ENCODE measurements around the gene TPM2. TPM values are rescaled to one million over a fixed set of nuclear protein-coding genes. Genes with fewer than 3 reads are reported as not detected.

TPM2 gene
- total and polyA plus RNA-seq, 10 of the 15 experiments (the other 5 are each of a cell fraction or from before 2014, with no cell fraction given) = 0.11 to 9.3 (median 1.1) TPM

- BruUV-seq (replicated peaks) = no TSS peak
- Histone ChIP-seq H3K4me1 (ENCODE audit: control insufficient read depth, insufficient read depth, low read length) (peaks cover 14% of the 10 kb centered on the region), H3K4me3 (no peak overlapping the region), H3K27me3 (replicated peaks in 1 of 2; ENCODE audit: control insufficient read depth in 2 of 2, insufficient read depth in 2 of 2, low read length in 1 of 2) (no peaks in the 10 kb centered on the region), H3K9me3 (replicated peaks; ENCODE audit: control insufficient read depth, insufficient read depth, low read length) (no peaks in the 10 kb centered on the region), H3K79me2 (ENCODE audit: control insufficient read depth, insufficient read depth, low read length) (no peaks in the 10 kb centered on the region), H3K36me3 (ENCODE audit: control insufficient read depth in 2 of 2, insufficient read depth in 2 of 2, low read length in 1 of 2) (peaks cover 56 to 59% of the 10 kb centered on the region in 2 experiments), H3K27ac (ENCODE audit: control insufficient read depth, insufficient read depth) (no peak overlapping the region), H3K9ac (ENCODE audit: control insufficient read depth, insufficient read depth, low read length) (no peak overlapping the region), H3K4me2 (ENCODE audit: control insufficient read depth, insufficient read depth) (no peak overlapping the region), H4K20me1 (ENCODE audit: control insufficient read depth, insufficient read depth) (no peaks in the 10 kb centered on the region), H2AFZ (ENCODE audit: control insufficient read depth, low read depth, low read length) (no peak overlapping the region)
- SMC1A ChIA-PET (ENCODE audit: uncharacterized antibody, unreplicated experiment) = interaction anchor here (1.2 kb wide), 1 partner anchor 55 kb away, joined by 3 read pairs; no protein-coding TSS in a partner anchor
- DNase-seq (ENCODE audit: low read depth, low spot score) = no peak
- ATAC-seq = no peak
- POLR2A ChIA-PET = interaction anchor here (0.5 to 1.7 kb wide), 2 partner anchors 8 to 12 kb away, joined by 3 to 6 read pairs; no protein-coding TSS in a partner anchor
- TF ChIP-seq ZNF592 (IDR thresholded peaks at IDR 0.05) (no peak), KDM1A (IDR thresholded peaks at IDR 0.05; ENCODE audit: borderline replicate concordance) (no peak), ESRRA (IDR thresholded peaks at IDR 0.05; ENCODE audit: low read length) (no peak)
- in situ Hi-C loops (cut with MboI) = no loop called here
- RAD21 ChIA-PET (ENCODE audit: unreplicated experiment) = no interaction called here
- 97% methylated on average over 4 of the region's 4 CpGs for WGBS (ENCODE audit: insufficient coverage, insufficient replicate concordance, low lambda C conversion rate, missing lambda C conversion rate)
- FAIRE-seq = no peak
- CTCF ChIA-PET = interaction anchor here (0.9 to 6.9 kb wide), 4 partner anchors 11 to 40 kb away, joined by 3 to 41 read pairs (median 4); no protein-coding TSS in a partner anchor
- intact Hi-C loops (cut with micrococcal nuclease; ENCODE audit: unreplicated experiment) = no loop called here
These were observed 26.5 kb upstream of the TPM2 start for GRCh38 chr9:35716230-35716629.
